DOHH2 (cell line): ENCODE measurements around the gene SPECC1L.

ENCODE experiments used
- EZH2phosphoT487 ChIP-seq: fragments of 200-600 bp; sonication (generic); IDR thresholded peaks from 2 replicates; pipeline ENCODE4 v1.6.1; 2017; ENCODE audit warnings: borderline replicate concordance, mild to moderate bottlenecking, antibody characterized with exemption, low read length, moderate library complexity, mixed read lengths
- TF ChIP-seq, protein P1 (sequence below): fragments of 200-600 bp; sonication (generic); IDR thresholded peaks from one replicate; pipeline ENCODE4 v1.5.1; 2014; ENCODE audit warnings: antibody characterized with exemption, mild to moderate bottlenecking, low read depth, low read length; ENCODE audit not compliant: poor library complexity, severe bottlenecking

DNA sequence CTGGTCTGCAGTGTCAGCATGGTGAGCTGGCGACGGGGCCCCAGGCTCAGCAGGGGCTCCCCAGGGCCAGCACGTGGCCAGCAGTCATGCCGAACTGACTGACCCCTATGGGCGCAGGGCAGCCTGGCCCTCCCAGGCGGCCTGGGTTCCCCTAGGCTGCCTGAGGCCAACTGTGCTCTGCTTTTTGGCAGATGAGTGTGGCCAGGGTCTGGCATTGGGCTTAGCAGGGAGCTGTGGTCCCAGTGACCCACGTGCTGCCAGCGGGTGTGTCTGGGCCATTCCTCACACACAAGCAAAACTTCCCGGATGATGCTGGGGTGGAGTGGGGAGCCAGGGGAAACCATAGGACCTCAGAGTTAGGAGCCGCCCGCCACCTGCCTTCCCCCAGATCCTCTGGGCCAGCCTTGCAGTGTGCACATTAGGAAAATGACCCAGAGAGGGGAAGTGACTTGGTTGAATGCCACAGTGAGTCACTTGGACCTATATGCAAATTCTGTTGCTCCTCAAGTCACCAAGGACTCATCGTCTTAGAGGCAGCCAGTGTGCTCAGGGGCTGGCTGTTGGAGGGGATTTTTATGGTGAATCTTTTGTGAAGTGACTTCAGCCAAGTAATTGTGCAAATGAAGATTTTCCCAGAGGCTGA is 163.3 kb downstream of the SPECC1L start:
- TF ChIP-seq, protein P1, sequence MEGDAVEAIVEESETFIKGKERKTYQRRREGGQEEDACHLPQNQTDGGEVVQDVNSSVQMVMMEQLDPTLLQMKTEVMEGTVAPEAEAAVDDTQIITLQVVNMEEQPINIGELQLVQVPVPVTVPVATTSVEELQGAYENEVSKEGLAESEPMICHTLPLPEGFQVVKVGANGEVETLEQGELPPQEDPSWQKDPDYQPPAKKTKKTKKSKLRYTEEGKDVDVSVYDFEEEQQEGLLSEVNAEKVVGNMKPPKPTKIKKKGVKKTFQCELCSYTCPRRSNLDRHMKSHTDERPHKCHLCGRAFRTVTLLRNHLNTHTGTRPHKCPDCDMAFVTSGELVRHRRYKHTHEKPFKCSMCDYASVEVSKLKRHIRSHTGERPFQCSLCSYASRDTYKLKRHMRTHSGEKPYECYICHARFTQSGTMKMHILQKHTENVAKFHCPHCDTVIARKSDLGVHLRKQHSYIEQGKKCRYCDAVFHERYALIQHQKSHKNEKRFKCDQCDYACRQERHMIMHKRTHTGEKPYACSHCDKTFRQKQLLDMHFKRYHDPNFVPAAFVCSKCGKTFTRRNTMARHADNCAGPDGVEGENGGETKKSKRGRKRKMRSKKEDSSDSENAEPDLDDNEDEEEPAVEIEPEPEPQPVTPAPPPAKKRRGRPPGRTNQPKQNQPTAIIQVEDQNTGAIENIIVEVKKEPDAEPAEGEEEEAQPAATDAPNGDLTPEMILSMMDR, result no peak
- no peak for TF ChIP-seq EZH2phosphoT487
